Activated naive CD4-positive, alpha-beta T cell treated with anti-CD3 and anti-CD28 coated beads, Interleukin-2, amount 50 U/mL, for 72 hours (primary cell): ENCODE measurements around the gene SLC17A9. TPM values are rescaled to one million over a fixed set of nuclear protein-coding genes. Genes with fewer than 3 reads are reported as not detected.

Source experiments
- ATAC-seq, 2 donors: fragments of 150-1000 bp; cut with Tn5 transposase; 2 replicates each; pipeline ENCODE4 v1.10.0; 2021; ENCODE audit warnings: mild to moderate bottlenecking in 2 of 2, moderate library complexity in 2 of 2
- DNase-seq, 2 donors: peaks; one replicate each; pipeline ENCODE4 v3.0.0; 2021 to 2022; ENCODE audit warnings: low spot score in 2 of 2
- H3K27ac Mint-ChIP-seq, 2 donors: one replicate each; pipeline ENCODE4 v1.8.0; 2022; ENCODE audit warnings: mild to moderate bottlenecking in 2 of 2, mixed read lengths in 2 of 2
- H3K36me3 Mint-ChIP-seq, 2 donors: one replicate each; pipeline ENCODE4 v1.8.0; 2022; ENCODE audit warnings: mixed read lengths in 2 of 2
- H3K9me3 Mint-ChIP-seq, 2 donors: one replicate each; pipeline ENCODE4 v1.8.0; 2022; ENCODE audit warnings: mixed read lengths in 2 of 2
- total RNA-seq, 2 donors: library from RNA; stranded (reverse); gene quantifications; one replicate each; pipeline ENCODE4 v1.2.3, GENCODE V29; 2022

SLC17A9 gene
- total RNA-seq, 2 donors from 2014 or later = 17.5 to 22.0 TPM

GRCh38 chr20:62945771-62946339, 6.7 kb upstream of the SLC17A9 start:
- ATAC-seq (no peak), DNase-seq (no peak)
- H3K36me3 Mint-ChIP-seq = peaks cover 30 to 45% of the 10 kb centered on the region in 2 donors
- peak overlapping the region in 1 of 2 donors; percentile 26 for H3K27ac Mint-ChIP-seq
- H3K9me3 Mint-ChIP-seq = peaks cover 0 to 6% of the 10 kb centered on the region in 2 donors

GRCh38 chr20:62946918-62947317, 5.6 kb upstream of the SLC17A9 start:
- H3K36me3 Mint-ChIP-seq = peaks cover 23 to 45% of the 10 kb centered on the region in 2 donors
- H3K27ac Mint-ChIP-seq = peak overlapping the region in 1 of 2 donors; percentile 46
- DNase-seq (no peak), ATAC-seq (no peak)
- peaks cover 0 to 6% of the 10 kb centered on the region in 2 donors for H3K9me3 Mint-ChIP-seq

GRCh38 chr20:62947532-62948300, 4.8 kb upstream of the SLC17A9 start:
- Mint-ChIP-seq H3K36me3 (peaks cover 23 to 45% of the 10 kb centered on the region in 2 donors), H3K9me3 (peaks cover 0 to 6% of the 10 kb centered on the region in 2 donors)
- ATAC-seq = no peak

GRCh38 chr20:62949153-62949821, 3.2 kb upstream of the SLC17A9 start:
- no peak for DNase-seq
- Mint-ChIP-seq H3K36me3 (peaks cover 21 to 45% of the 10 kb centered on the region in 2 donors), H3K27ac (peak overlapping the region in 1 of 2 donors; percentile 12), H3K9me3 (peaks cover 0 to 6% of the 10 kb centered on the region in 2 donors)
- ATAC-seq = no peak

More at GRCh38 chr20:62947532-62948300, 4.8 kb upstream of the SLC17A9 start:
- peak overlapping the region in 1 of 2 donors; percentile 46 for H3K27ac Mint-ChIP-seq
- DNase-seq = no peak

- peaks cover 0 to 6% of the 10 kb centered on the region in 2 donors for H3K9me3 Mint-ChIP-seq
- ATAC-seq (no peak), DNase-seq (no peak)
- no peak overlapping the region for H3K27ac Mint-ChIP-seq
- peaks cover 15 to 45% of the 10 kb centered on the region in 2 donors for H3K36me3 Mint-ChIP-seq
Observed at GRCh38 chr20:62949962-62950361, 2.5 kb upstream of the SLC17A9 start.

GRCh38 chr20:62950741-62951140, 1.8 kb upstream of the SLC17A9 start:
- peaks cover 0 to 6% of the 10 kb centered on the region in 2 donors for H3K9me3 Mint-ChIP-seq
- no peak for DNase-seq
- no peak overlapping the region for H3K27ac Mint-ChIP-seq
- H3K36me3 Mint-ChIP-seq = peaks cover 15 to 45% of the 10 kb centered on the region in 2 donors
- no peak for ATAC-seq

- no peak for ATAC-seq
- peaks cover 15 to 45% of the 10 kb centered on the region in 2 donors for H3K36me3 Mint-ChIP-seq
- H3K27ac Mint-ChIP-seq = peak overlapping the region in 1 of 2 donors; percentile 50
- H3K9me3 Mint-ChIP-seq = peaks cover 0 to 6% of the 10 kb centered on the region in 2 donors
- no peak for DNase-seq
Observed at GRCh38 chr20:62951143-62951895, 1.2 kb upstream of the SLC17A9 start.

GRCh38 chr20:62951896-62952372, 575 bp upstream of the SLC17A9 start:
- peak overlapping the region in 1 of 2 donors; percentile 66 for H3K27ac Mint-ChIP-seq
- peaks cover 0 to 6% of the 10 kb centered on the region in 2 donors for H3K9me3 Mint-ChIP-seq
- ATAC-seq (no peak), DNase-seq (no peak)
- H3K36me3 Mint-ChIP-seq = peaks cover 15 to 39% of the 10 kb centered on the region in 2 donors

GRCh38 chr20:62952968-62953838, 694 bp downstream of the SLC17A9 start:
- peak; percentile 0 to 2 for ATAC-seq
- Mint-ChIP-seq H3K27ac (peak overlapping the region in 1 of 2 donors; percentile 85), H3K9me3 (peaks cover 0 to 6% of the 10 kb centered on the region in 2 donors), H3K36me3 (peaks cover 15 to 26% of the 10 kb centered on the region in 2 donors)
- DNase-seq = no peak

GRCh38 chr20:62953839-62954703, 1.6 kb downstream of the SLC17A9 start:
- H3K9me3 Mint-ChIP-seq = peaks cover 0 to 2% of the 10 kb centered on the region in 2 donors
- ATAC-seq = peak; percentile 76 to 83
- H3K27ac Mint-ChIP-seq = peak overlapping the region; percentile 85 to 87
- DNase-seq = peak; percentile 53 to 78
- H3K36me3 Mint-ChIP-seq = peaks cover 11 to 17% of the 10 kb centered on the region in 2 donors

- Mint-ChIP-seq H3K9me3 (no peaks in the 10 kb centered on the region), H3K36me3 (peaks cover 0 to under 1% of the 10 kb centered on the region in 2 donors), H3K27ac (no peak overlapping the region)
- ATAC-seq = no peak
- no peak for DNase-seq
Observed at GRCh38 chr20:62955519-62956386, 3.2 kb downstream of the SLC17A9 start.

GRCh38 chr20:62956387-62957135, 4.1 kb downstream of the SLC17A9 start:
- H3K36me3 Mint-ChIP-seq = no peaks in the 10 kb centered on the region
- no peaks in the 10 kb centered on the region for H3K9me3 Mint-ChIP-seq
- DNase-seq (no peak), ATAC-seq (no peak)
- H3K27ac Mint-ChIP-seq = no peak overlapping the region
